ENCODE results near the gene CEP104.

CEP104 gene

DNA sequence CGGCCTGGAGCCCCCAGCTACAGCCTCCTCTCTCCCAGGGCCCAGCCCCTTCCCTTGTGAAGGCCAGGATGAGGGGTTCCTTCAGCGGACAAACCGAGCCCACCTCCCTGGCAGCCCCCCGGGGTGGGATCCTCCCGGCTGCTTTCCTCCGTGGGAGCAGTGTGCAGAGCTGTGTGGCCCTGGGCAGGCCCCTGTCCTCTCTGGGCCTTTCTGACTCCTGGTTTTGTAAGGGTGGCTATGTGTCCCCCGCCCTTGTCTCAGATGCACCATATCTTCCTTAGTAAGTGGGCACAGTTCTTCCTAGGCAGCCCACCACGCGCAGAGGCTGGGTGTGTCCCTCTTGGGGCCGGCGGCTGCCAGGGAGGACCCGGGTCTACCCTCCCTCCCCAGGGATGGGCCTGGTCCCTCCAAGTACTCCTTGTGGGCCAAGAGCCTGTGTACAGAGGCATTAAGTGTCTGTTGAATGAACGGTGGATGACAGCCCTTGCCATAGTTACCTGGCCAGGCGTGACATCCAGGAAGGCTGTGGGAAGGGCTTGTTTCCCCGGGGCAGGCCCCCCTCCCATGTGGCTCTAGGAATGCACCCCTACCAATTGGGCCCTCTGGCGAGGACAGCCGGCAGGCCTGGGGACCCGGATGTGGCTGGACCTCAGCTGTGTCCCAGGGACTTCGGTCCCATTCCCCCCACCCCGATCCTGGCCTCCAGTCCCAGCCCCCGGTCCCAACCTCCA is 80.6 kb downstream of the CEP104 start:
- no peak for DNase-seq

DNA sequence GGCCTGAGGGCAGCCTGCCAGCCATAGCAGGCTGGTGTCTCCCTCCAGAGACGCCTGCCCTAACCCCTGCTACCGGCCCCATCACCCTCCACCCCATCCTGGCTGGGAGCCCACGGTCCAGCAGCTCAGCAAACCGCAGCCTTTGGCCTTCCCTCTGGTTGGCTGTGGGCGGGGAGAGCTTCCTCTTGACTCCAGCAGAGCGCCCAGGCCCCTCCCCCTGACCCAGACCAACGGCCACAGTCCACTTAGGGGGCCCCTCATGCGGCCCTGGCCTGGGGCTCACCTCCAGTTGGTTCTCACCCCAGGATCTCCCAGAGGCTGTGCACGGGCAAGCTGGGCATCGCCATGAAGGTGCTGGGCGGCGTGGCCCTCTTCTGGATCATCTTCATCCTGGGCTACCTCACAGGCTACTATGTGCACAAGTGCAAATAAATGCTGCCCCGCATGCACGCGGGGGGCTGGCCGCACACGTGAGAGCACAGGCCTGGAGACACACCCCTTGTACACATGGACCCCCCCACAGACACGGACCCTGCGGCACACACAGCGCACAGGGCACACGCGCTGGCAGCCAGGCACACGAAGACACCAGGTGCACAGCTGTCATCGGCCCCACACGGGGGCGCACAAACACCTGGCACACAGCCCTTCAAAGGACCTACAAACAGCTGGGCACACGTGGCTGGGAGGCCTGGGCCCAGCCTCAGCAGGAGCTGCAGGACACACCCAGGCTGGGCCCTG is 81.4 kb downstream of the CEP104 start:
- peak; percentile 36 for DNase-seq

DNA sequence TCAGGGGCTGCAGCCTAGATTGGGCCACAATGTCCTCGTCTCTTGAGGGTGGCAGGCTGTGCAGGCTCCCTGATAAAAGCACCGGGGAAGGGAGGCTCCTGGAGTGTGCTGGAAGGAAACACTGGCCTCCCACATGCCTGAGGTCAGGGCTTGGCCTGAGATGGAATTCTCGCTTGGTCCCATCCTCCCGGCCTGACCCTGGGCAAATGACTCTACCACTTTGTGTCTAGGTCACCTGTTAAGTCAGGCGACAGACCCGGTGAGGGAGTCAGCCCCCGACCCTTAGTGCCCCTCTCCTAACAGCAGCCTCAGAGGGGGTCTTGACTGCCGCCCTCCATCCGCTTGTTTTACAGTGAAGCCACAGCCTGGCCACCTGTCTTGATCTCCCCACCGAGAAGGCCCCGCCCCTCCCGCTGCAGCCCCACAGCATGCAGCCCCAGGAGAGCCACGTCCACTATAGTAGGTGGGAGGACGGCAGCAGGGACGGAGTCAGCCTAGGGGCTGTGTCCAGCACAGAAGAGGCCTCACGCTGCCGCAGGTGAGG is 82.0 kb downstream of the CEP104 start:
- DNase-seq: no peak

DNA sequence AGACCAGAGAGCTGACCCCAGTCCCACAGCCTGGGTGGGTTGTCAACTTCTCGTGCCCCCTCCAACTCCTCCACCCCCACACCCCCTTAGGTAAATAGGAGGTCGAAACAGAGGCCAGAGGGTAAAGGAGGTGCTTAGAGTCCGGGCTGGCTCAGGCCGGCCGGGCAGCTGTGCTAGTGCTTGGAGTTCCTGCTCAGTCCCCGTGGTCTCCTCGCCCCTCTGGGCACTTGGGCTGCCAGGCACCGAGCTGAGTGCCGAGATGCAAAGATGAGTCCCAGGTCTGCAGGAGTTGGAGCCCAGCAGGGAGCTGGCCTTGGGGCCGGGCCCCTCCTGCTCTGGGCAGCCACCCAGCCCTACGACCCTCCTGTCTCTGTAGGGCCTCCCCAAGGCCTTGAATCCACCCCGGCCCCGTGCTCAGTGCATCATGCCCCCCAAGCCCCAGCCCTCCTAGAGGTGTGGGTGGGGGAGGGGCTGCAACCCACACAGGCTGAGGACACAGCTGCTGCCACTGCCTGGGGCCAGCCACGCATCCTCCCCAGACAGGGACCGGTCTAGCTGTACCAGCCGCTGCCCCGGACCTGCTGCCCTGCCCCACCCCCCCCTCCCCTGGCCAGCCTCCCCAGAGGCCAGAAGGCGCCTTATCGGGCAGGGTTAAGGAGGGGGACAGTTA is 82.6 kb downstream of the CEP104 start:
- no peak for DNase-seq

DNA sequence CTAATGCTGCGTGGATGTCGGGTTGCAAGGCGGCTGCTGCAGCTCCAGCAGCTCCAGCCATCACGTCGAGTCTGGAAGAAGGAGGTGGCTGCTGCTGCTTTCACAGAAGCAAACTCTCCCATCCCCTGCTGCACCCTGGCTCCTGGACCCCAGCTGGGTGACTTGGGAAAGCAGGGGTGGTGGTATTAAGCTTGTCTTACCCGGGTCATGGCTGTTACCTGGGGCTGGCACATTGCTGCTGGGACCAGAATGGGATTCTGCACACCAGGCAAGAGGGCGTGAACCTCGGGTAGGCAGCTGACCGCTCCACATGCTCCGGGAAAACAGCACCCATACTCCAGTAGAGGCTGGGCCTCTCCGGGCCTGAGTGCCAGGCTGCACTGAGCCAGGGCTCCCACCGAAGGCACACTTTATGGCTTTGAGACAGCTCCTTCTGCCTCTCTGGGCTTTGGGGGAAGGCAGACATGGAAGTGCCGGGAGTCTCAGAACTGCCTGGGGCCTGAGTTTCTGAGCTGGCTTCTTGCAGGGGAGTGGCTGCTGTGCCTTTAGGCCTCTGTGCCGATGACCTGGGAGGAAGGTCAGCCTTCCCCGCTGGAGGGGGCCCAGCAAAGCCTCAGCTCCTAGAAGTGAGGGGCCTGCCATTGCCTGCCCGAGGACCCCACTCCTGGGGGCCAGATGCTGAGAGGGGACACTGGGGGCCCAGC is 83.3 kb downstream of the CEP104 start:
- no peak for DNase-seq

DNA sequence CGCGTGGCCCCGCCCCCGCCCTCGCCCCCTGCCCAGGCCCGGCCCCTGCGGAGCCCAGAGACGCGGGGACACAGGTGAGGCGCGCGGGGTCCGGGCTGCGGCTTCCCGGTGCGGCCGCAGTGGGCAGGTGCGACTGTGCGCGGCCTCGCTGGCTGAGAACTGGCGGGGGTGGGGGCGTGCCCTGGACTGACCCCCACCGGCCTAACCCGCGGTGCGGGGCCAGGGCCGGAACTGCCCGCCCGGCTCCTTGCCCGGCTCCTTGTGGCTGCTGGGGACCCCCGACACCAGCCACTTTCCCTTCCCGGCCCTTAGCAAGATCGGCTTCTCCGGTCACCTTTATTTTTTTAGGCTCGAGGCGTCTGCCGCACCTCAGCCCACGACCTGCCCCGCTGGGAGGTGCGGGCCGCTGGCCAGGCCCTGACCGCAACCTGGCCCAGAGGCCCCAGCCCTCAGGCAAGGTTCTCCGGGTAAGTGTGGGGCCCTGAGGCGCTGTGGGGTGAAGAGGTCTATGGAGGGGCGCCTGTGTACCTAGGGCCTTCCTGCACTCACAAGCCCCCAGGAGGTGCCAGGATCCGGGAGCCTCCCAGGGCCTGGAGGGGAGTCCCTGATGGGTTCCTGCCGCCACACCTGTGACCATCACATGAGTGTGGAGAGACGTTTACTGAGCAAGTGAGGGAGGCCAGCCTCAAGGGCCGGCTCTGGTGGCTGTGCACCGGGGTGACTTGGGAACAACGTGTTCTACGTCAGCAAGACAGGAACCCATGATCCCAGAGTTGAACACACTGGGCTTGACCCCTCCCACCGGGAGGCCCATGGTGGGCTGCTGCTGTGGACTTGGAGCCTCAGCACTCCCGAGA is 84.1 kb downstream of the CEP104 start, which contains the start of gene SMIM1:
SMIM1 (plus strand) TSS at position 35 of the 857 bp plus-strand sequence. CDS start 2,625 bp downstream, outside the sequence.
- DNase-seq: no peak

DNA sequence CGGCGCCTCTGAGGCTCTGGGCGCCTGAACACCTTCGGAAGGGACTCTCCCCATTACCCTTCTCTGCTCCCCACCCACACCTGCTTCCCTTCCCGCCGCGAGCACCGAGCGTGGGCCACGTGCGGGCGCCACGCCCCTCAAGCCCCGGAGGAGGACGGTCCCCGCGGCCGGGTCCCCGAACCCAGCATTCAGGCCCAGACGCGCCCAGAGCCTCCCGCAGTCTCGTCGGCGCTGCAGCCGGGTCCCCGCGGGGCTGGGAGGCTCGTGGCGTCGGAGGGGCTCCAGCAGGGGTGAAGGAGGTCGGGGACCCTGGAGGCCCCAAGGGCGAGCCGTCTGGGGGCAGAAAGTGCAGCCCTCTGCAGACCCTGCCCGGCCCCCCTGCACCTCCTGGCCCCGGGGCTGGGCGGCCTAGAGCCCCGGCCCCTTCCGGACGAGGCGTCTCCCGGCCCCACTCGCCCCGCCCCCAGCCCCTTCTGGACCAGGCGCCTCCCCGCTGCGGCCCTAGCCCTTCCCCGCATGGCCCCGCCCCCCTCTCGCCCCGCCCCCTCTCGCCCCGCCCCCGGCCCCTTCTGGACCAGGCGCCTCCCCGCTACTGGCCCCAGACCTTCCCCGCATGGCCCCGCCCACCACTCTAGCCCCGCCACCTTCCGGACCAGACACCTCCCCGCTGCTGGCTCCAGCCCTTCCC is 84.8 kb downstream of the CEP104 start:
- peak; percentile 79 for DNase-seq

DNA sequence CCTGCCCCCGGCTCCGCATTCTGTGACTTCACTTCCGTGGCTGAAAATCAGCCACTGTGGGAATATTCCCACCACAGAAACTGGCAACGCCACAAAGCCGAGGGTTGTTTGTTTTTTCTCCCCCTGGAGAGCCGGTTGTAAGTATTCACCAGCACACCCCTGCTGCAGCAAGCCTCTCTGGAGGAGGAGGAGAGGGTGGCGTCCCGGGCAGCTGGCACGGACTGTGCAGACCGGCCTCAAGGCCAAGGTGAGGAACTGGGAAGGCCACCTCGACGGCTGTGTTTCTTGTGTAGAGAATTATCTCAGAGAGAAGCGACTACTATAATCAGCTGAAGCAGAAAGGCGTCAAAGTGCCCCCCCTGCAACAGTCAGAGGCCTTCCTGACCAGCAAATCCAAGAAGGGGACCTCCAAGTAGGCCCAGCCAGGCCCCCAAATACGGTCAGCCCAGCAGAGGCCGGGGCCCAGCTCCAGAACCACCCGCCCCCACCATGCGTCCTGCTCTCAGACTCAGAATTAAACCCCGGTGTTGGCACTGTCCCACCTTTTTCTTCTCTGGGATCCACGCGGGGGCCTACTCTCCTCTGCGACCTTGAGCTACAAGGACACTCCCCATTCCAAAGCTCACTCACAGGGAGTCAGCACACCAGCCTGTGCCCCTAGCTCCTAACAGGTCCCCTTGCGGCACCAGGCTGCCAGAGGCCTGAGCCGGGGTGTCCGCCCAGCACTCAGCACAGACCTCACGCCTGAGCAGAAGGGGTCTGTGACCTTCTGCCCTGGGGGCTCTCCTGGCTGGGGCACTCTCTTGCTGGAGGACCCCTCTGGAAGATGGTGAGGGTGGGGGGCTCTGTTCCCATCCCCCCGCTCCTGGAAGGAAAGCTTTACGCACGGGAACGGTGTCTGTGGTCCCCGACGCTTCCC is 85.6 kb downstream of the CEP104 start:
- no peak for DNase-seq

DNA sequence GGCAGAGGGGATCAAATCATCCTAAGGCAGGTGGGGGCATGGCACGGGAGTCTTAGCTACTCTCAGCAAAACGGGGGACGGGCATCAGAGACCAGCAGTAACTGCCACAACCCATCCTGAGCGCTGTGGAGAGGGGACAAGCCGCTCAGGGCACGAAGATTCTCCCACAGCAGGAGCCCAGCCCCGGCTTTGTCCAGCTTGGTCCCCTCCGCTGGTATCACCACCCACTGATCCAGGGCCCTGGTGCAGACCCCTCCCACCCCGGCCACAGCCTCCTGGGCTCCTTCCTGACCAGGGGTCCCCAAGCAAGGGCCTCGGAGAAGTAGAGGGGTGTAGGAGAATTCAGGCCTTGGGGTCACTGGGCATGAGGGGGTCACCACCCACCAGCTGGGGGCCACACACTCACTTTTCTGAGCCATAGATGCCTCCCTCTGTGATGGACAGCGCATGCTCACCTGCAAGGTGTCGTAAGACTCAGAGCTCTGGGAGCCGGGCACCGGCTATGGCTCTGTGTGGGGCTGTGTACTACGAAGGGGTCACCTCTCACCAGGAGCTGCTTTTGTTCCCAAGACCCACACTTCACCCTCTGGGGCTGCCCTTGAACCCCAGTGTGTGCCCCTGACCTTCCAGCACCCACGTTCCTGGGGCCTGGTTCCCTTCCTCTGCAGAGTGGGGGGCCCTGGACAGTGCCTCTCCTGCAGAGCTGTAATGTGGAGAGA is 86.8 kb downstream of the CEP104 start:
- no peak for DNase-seq

DNA sequence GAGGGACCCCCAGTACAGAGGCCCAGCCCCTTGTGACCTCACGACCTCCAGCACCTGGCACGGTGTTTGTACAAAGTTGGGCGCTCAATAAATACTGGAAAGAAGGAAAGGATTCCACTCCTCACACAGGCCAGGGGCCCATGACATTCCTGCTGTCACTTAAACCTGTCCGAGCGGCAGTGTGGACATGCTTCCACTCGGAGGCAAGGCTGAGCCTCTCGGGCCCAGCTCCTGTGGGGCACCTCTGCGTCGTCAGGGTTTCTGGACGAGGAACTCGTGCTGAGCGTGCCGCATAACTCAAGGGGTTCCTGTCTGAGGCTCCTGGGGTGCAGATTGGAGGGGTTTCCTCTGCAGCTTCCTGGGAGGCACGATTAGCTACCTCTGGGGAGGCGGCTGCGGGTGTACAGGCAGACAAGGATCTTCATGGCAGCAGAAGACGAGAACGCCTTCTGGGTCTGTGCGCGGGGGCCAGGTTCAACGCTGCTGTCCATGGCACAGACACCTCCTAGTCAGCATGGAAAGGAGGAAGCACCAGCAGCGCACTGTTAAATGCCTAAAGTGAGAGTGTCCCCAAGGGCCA is 88.1 kb downstream of the CEP104 start:
- no peak for DNase-seq

DNA sequence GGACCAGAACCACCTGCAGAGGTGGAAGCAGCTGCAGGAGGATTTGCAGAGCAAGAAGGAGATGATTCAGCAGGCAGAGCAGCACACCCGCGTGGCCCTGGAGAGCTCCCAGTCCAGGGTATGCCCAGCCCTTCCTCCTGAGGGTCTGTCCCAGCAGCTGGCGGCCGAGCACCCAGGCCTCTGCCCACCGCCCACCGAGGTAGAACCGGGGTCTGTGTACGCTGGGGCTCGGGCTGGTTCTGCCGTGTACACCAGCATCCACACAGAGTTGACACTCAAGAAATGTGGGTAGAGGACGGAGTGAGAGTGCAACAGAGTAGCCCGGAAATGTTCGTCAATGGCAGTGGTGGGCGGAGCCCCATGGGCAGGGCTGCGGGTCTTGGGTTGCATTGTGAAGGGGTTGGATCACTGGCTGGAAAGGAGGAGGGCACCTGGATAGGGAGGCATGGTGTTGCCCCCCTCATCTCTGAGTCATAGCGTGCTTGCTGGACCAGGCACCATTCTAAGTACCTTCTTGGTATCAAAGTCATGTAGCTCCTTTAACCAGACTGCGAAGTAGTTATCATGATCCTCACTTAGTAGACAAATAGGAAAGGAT is 89.6 kb downstream of the CEP104 start:
- DNase-seq: no peak

DNA sequence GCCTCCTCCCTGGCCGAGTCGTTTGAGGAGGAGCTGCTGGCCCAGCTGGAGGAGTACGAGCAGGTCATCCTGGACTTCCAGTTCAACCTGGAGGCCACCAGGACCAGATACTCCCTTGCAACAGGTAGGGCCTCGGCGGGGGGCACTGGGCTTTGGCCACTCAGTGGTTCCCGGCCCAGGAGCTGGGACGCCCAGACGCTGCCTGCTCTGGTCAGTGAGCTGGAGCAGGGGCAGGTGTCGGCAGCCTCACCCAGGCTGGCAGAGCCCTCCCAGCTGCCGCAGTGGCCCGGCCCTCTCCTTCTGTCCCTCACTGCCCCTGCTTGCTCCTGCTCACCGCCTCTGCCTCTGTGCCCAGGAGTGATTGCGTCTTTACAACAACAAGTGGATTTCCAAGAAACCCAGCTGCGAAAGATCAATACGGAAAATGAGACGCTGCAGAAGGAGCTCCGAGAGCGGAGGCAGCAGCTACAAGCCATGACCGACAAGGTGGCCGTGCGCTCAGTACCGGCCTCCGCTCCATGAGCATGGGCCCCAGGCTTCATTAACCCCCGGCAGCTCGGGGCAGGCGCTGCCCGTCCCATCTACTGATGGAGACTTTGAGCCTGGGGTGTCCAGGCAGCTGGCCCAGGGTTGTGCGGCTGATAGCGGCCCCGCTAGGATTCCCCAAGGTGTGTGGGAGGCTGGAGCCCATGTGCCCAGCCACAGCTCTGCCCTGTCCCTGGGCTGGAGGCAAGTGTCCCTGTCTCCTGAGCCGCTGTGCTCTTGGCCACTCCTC is 93.5 kb downstream of the CEP104 start:
- DNase-seq: no peak

DNA sequence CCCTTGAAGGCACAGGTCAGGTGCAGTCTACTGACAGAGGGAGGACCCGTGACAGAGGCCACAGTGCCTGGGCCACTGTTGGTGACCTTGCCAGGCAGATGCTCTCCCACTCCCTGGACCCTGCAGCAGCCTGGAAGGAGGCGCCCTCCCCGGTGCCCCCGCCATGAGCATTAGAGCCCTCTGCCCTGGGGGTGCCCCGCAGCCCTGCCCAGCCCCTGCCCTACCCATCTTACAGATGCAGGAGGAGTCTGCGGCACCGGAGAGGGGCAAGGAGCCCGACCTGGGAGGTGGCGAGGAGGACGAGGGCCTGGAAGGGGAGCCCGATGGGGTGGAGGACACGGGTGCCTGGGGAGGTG is 94.2 kb downstream of the CEP104 start:
- no peak for DNase-seq

DNA sequence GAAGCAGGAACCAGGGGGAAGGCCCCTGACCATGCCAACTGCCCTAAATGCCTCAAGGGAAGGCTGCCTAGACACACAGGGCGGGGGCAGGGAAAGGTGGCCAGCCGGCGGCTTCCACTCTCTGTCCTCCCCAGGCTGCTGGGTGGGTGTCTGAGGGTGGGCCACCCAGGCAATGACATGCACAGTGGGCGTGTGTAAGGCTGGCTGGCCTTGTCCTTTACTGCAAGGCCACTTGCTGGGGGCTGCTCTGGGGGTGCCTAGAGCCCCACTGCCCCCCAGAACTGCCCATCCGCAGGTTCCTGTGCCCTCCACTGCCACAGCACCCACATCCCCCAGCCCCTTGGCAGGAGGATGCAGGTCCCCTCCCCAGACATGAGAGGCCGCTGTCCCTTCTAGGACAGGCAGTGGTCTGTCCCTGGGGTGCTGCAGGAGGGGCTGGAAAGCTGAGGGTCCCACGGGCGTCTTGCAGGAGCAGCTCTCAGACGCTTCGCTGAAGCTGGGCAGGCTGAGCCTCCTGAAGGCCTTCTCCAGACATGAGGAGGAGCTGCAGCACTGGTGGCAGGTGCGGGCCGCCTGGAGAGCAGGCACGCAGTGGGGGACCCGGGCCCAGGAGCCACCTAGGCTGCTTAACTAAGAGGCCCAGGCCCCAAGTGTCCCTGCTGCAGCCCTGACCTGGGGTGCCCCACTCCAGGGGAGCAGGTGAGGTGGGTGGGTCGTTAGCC is 94.7 kb downstream of the CEP104 start:
- DNase-seq: no peak

Measured in central memory CD4-positive, alpha-beta T cell (primary cell).